GM12891 (cell line): Measurements from ENCODE around the gene TMEM258.

ENCODE experiments used
- PAX5 ChIP-seq: IDR thresholded peaks from 2 replicates; pipeline ENCODE4 v1.6.1; 2011; ENCODE audit warnings: low read length, moderate library complexity, mild to moderate bottlenecking; ENCODE audit not compliant: insufficient read depth, severe bottlenecking
- POLR2A ChIP-seq: IDR thresholded peaks from 2 replicates; pipeline ENCODE4 v1.6.1; 2011; ENCODE audit warnings: low read depth, low read length, control low read depth
- POLR2AphosphoS5 ChIP-seq: IDR thresholded peaks from 2 replicates; pipeline ENCODE4 v1.6.1; 2011; ENCODE audit warnings: low read depth, low read length, control low read depth
- POU2F2 ChIP-seq: IDR thresholded peaks from 2 replicates; pipeline ENCODE4 v1.6.1; 2011; ENCODE audit warnings: low read depth, mild to moderate bottlenecking, control low read depth, low read length, moderate library complexity
- SPI1 ChIP-seq: IDR thresholded peaks from 2 replicates; pipeline ENCODE4 v1.6.1; 2011; ENCODE audit warnings: low read depth, low read length, control low read depth
- TAF1 ChIP-seq: IDR thresholded peaks from 2 replicates; pipeline ENCODE4 v1.6.1; 2011; ENCODE audit warnings: low read depth, low read length, control low read depth

DNA sequence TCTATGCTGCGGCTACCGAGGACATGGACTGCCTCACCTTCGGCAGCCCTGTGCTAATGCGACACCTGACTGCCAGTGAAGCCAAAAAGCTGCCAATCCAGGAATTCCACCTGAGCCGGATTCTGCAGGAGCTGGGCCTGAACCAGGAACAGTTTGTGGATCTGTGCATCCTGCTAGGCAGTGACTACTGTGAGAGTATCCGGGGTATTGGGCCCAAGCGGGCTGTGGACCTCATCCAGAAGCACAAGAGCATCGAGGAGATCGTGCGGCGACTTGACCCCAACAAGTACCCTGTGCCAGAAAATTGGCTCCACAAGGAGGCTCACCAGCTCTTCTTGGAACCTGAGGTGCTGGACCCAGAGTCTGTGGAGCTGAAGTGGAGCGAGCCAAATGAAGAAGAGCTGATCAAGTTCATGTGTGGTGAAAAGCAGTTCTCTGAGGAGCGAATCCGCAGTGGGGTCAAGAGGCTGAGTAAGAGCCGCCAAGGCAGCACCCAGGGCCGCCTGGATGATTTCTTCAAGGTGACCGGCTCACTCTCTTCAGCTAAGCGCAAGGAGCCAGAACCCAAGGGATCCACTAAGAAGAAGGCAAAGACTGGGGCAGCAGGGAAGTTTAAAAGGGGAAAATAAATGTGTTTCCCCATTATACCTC lies 3.6 kb upstream of the TMEM258 start:
- TF ChIP-seq POLR2AphosphoS5 (no peak), POLR2A (no peak), SPI1 (no peak), TAF1 (no peak), POU2F2 (no peak), PAX5 (no peak)
